HepG2 (cell line): ENCODE measurements around the gene SPART.

ENCODE experiments used
- ETV6 ChIP-seq: sonication (generic); formaldehyde crosslinking; conservative IDR thresholded peaks from 2 replicates; pipeline ENCODE4 v1.4.0; 2020; ENCODE audit warnings: missing genetic modification reagents
- HDAC6 ChIP-seq: fragments of 200-600 bp; sonication (generic); IDR thresholded peaks from 2 replicates; pipeline ENCODE4 v1.7.0; 2017; ENCODE audit warnings: mild to moderate bottlenecking, antibody characterized with exemption, low read length, low read depth
- POLR2A ChIP-seq, 2 experiments: IDR thresholded peaks; 2 replicates each; pipeline ENCODE4 v1.6.1; 2011; ENCODE audit warnings: low read depth in 2 of 2, low read length in 2 of 2, mild to moderate bottlenecking in 1 of 2, moderate library complexity in 1 of 2; ENCODE audit not compliant: insufficient read depth in 1 of 2
- RAD21 ChIP-seq: fragments of 450-650 bp; formaldehyde crosslinking; IDR thresholded peaks from 2 replicates; pipeline ENCODE4 v1.5.0; 2020; ENCODE audit warnings: mild to moderate bottlenecking
- ZNF878 ChIP-seq: sonication (generic); formaldehyde crosslinking; IDR thresholded peaks from 2 replicates; pipeline ENCODE4 v1.8.1; 2023; ENCODE audit warnings: mild to moderate bottlenecking, missing genetic modification reagents, moderate library complexity
- TF ChIP-seq, protein P1 (sequence below): sonication (generic); formaldehyde crosslinking; IDR thresholded peaks from 2 replicates; pipeline ENCODE4 v1.5.0; 2020; ENCODE audit warnings: mild to moderate bottlenecking, missing genetic modification reagents, moderate library complexity
- TF ChIP-seq, protein P2 (sequence below): sonication (generic); formaldehyde crosslinking; IDR thresholded peaks from 2 replicates; pipeline ENCODE4 v1.4.0; 2020; ENCODE audit warnings: missing genetic modification reagents
- TF ChIP-seq, protein P3 (sequence below), 2 experiments: fragments of 450-650 bp in 1 of 2; sonication (generic) in 1 of 2; formaldehyde crosslinking in 1 of 2; IDR thresholded peaks; 2 replicates each; pipeline versions ENCODE4 v1.6.1 to v1.8.0; 2016 to 2022; ENCODE audit warnings: antibody characterized with exemption in 1 of 2, mild to moderate bottlenecking in 1 of 2, missing genetic modification reagents in 1 of 2
- TF ChIP-seq, protein P4 (sequence below): IDR thresholded peaks from 2 replicates; pipeline ENCODE4 v1.6.1; 2018; ENCODE audit warnings: missing genetic modification reagents

DNA sequence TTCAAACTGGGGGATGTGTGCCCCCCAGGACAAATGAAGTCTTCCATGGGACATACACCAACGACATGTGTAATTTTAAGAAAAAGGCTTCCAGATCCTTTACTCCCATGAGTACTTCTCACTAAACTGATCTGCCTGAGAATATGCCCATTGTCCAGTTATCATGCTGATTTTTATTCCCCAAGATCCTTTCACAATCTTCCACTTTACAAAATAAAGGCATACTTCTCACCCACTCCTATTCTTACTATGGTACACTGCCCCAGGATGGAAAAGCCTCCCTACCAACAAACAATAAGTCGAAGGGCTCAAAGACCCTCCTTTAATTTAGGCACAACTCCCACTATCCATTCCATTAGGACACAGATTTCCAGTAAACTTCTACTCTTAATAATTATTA lies 3.5 kb downstream of the SPART start:
- TF ChIP-seq, protein P1, sequence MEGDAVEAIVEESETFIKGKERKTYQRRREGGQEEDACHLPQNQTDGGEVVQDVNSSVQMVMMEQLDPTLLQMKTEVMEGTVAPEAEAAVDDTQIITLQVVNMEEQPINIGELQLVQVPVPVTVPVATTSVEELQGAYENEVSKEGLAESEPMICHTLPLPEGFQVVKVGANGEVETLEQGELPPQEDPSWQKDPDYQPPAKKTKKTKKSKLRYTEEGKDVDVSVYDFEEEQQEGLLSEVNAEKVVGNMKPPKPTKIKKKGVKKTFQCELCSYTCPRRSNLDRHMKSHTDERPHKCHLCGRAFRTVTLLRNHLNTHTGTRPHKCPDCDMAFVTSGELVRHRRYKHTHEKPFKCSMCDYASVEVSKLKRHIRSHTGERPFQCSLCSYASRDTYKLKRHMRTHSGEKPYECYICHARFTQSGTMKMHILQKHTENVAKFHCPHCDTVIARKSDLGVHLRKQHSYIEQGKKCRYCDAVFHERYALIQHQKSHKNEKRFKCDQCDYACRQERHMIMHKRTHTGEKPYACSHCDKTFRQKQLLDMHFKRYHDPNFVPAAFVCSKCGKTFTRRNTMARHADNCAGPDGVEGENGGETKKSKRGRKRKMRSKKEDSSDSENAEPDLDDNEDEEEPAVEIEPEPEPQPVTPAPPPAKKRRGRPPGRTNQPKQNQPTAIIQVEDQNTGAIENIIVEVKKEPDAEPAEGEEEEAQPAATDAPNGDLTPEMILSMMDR (CRISPR knock-in tag) = no peak
- no peak for TF ChIP-seq RAD21
- TF ChIP-seq, protein P2, sequence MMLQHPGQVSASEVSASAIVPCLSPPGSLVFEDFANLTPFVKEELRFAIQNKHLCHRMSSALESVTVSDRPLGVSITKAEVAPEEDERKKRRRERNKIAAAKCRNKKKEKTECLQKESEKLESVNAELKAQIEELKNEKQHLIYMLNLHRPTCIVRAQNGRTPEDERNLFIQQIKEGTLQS (CRISPR knock-in tag) = no peak
- no peak for TF ChIP-seq ETV6 (CRISPR knock-in tag)
- TF ChIP-seq HDAC6 = no peak
- no peak for TF ChIP-seq ZNF878 (CRISPR knock-in tag)
- TF ChIP-seq POLR2A (IDR thresholded peaks at IDR 0.05; ENCODE audit: insufficient read depth in 1 of 2, low read depth in 2 of 2, low read length in 2 of 2) = no peak
- TF ChIP-seq, protein P3, sequence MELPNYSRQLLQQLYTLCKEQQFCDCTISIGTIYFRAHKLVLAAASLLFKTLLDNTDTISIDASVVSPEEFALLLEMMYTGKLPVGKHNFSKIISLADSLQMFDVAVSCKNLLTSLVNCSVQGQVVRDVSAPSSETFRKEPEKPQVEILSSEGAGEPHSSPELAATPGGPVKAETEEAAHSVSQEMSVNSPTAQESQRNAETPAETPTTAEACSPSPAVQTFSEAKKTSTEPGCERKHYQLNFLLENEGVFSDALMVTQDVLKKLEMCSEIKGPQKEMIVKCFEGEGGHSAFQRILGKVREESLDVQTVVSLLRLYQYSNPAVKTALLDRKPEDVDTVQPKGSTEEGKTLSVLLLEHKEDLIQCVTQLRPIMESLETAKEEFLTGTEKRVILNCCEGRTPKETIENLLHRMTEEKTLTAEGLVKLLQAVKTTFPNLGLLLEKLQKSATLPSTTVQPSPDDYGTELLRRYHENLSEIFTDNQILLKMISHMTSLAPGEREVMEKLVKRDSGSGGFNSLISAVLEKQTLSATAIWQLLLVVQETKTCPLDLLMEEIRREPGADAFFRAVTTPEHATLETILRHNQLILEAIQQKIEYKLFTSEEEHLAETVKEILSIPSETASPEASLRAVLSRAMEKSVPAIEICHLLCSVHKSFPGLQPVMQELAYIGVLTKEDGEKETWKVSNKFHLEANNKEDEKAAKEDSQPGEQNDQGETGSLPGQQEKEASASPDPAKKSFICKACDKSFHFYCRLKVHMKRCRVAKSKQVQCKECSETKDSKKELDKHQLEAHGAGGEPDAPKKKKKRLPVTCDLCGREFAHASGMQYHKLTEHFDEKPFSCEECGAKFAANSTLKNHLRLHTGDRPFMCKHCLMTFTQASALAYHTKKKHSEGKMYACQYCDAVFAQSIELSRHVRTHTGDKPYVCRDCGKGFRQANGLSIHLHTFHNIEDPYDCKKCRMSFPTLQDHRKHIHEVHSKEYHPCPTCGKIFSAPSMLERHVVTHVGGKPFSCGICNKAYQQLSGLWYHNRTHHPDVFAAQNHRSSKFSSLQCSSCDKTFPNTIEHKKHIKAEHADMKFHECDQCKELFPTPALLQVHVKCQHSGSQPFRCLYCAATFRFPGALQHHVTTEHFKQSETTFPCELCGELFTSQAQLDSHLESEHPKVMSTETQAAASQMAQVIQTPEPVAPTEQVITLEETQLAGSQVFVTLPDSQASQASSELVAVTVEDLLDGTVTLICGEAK (IDR thresholded peaks at IDR 0.05) = no peak
- TF ChIP-seq, protein P3 (CRISPR knock-in tag; IDR thresholded peaks at IDR 0.05) = no peak
- TF ChIP-seq, protein P4, sequence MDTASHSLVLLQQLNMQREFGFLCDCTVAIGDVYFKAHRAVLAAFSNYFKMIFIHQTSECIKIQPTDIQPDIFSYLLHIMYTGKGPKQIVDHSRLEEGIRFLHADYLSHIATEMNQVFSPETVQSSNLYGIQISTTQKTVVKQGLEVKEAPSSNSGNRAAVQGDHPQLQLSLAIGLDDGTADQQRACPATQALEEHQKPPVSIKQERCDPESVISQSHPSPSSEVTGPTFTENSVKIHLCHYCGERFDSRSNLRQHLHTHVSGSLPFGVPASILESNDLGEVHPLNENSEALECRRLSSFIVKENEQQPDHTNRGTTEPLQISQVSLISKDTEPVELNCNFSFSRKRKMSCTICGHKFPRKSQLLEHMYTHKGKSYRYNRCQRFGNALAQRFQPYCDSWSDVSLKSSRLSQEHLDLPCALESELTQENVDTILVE (CRISPR knock-in tag) = no peak
